ENCODE data around the gene BASP1. TPM values are rescaled to one million over a fixed set of nuclear protein-coding genes. Genes with fewer than 3 reads are reported as not detected.
"Not testable (repeated sequence)": the region's sequence is repeated elsewhere in the genome, so short reads cannot be mapped to it uniquely, and the experiment has no call there.

BASP1 gene
- total RNA-seq, 2 experiments from 2014 or later = 0.13 TPM; not detected in 1

DNA sequence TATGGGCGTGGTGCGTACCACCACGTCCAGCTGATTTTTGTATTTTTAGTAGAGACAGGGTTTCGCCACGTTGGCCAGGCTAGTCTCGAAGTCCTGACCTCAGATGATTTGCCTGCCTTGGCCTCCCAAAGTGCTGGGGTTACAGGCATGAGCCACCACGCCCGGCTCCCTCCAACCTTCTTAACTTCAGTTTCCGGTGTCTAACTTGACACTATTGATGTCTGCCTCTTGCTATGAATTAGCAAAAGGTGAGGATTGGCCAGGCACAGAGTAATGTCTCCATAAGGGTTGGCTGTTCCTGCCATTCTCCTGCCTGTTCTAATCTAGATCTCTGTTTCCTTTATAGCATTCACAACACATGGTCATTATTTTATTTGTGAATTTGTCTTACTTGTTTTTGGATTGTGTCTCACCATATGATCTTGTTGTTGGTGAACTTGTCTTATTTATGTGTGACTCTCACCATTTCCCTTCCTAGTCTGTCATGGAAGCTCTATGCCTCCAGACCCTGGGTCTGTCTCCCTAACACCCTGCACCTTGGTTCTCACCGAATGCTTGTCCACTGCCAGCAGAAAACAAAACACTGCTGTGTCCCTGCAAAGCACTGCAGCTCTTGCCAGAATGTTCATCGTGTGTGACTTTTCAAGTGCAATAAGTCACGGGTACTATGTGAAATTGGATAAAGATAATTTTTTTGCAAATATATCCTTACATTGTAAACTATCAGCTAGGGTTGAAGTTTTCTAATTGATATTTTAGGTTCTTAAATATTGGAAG, 26.0 kb downstream of the BASP1 start:
- CTCF ChIA-PET = no interaction called here
- POLR2A ChIA-PET = no interaction called here

GRCh38 chr5:17249029-17249634, 31.7 kb downstream of the BASP1 start:
- ChIA-PET CTCF (no interaction called here), POLR2A (no interaction called here)

DNA sequence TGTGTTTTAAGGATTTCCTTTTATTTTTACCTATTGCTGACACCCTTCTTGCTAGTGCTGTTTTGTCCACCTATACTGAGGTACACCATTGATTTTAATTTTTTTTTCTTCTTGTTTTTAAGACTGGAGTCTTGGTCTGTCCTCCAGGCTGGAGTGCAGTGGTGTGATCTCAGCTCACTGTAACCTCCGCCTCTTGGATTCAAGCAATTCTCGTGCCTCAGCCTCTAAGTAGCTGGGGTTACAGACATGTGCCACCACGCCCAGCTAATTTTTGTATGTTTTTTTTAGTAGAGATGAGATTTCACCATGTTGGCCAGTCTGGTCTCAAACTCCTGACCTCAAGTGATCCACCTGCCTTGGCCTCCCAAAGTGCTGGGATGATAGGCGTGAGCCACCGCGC, 32.4 kb downstream of the BASP1 start:
- CTCF ChIA-PET, POLR2A ChIA-PET: not testable (repeated sequence)

- ChIA-PET POLR2A (no interaction called here), CTCF (interaction anchor here (1.2 kb wide), 1 partner anchor 27 kb away, joined by 3 read pairs; no protein-coding TSS in a partner anchor)
These were observed 35.1 kb downstream of the BASP1 start for GRCh38 chr5:17252543-17252942.

- ChIA-PET CTCF (no interaction called here), POLR2A (no interaction called here)
These were observed 38.1 kb downstream of the BASP1 start for GRCh38 chr5:17255471-17256021.

DNA sequence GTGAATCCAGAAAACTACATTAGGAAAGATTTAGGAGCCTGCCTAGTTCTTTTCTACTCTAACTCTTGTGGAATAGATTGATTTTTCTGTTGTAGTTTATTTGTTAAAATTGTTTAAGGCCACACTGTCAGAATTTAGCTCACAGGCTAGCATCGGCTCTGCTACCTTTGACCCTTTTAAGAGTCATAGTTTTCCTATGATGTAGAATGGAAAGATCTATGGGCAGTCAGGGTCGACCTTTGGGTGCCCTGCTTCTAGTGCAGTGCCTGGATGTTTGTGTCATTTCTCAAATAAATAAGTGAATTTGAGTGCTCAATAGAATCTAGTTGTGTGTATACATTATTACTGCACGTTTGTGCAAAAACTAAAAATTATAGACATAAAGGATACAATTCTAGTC, 38.7 kb downstream of the BASP1 start:
- ChIA-PET CTCF (no interaction called here), POLR2A (no interaction called here)

- ChIA-PET POLR2A (no interaction called here), CTCF (no interaction called here)
These were observed 39.4 kb downstream of the BASP1 start for GRCh38 chr5:17256839-17257238.

GRCh38 chr5:17257705-17258273, 40.4 kb downstream of the BASP1 start:
- POLR2A ChIA-PET = no interaction called here
- CTCF ChIA-PET = no interaction called here

DNA sequence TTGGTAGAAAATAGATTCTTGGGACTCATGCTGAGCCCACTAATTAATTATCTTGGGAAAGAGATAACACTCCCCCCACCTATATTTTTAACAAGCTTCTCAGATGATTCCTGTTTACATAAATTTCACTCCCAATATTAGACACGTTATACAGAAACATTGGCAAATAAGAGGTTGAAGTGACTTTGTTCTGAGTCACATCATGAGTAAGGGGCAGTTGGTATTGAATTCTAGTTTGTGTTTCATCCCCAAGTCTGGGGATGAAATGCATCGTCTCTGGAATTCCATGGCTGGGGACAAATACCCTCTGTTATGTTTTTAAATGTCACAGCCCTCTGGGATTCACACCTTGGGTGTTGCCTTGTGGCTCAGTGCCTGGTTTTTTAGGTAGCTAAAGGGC, 41.0 kb downstream of the BASP1 start:
- ChIA-PET POLR2A (no interaction called here), CTCF (no interaction called here)

DNA sequence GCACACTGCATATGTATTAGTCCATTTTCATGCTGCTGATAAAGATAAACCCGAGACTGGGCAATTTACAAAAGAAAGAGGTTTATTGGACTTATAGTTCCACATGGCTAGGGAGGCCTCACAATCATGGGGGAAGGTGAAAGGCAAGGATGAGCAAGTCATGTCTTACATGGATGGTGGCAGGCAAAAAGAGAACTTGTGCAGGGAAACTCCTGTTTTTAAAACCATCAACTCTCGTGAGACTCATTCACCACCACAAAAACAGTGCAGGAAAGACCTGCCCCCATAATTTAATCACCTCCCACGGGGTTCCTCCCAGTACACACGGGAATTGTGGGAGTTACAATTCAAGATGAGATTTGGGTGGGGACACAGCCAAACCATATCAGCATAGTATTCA, 41.6 kb downstream of the BASP1 start:
- POLR2A ChIA-PET, CTCF ChIA-PET: not testable (repeated sequence)

DNA sequence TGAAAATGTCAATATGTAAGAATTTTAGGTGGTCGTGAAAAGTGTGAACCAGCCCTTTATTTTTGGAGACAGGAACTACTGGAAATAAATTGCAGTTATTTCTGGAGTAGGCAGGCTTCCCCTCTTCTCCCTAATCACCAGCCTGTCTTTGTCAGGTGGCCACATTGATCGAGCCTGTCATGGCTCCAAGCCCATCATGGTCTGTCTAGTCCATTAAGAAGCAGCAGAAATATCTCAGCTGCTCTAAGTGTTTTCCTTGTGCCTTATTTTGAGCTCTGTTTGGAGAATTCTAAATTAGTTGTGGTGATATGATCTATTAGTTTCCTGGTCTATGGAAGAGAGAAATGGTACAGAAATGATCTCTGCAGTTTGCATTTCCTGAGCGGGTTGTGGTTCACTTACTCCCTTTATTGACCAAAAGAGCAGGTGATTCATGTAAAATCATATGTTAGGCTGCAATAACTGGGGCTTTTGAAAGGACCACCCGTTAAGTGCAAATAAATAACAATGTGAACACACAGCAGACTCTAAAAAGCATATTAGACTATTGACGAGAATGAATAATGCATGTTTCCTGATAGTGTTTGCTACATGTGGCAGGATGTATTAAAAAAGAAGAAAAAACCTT, 42.3 kb downstream of the BASP1 start:
- POLR2A ChIA-PET = no interaction called here
- CTCF ChIA-PET = no interaction called here

DNA sequence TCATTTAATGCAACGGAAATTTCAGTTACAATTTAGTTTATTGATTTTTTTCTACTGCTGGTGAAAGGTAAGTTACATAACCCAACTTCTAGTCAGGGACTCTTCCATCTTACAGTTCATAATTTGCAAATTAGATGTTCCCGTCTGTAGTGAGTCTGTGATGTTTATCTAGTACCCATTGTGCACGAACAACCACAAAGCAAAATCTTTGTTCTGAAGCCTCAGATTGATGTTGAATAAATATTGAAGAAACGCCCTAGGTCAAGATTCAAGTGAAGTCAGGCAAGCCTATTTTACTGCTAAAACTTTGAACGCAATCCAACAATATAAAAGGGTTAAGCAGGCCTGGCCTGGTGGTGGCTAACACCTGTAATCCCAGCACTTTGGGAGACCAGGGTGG, 43.1 kb downstream of the BASP1 start:
- POLR2A ChIA-PET = no interaction called here
- CTCF ChIA-PET = no interaction called here

GRCh38 chr5:17261075-17261474, 43.6 kb downstream of the BASP1 start:
- POLR2A ChIA-PET = no interaction called here
- CTCF ChIA-PET = no interaction called here

DNA sequence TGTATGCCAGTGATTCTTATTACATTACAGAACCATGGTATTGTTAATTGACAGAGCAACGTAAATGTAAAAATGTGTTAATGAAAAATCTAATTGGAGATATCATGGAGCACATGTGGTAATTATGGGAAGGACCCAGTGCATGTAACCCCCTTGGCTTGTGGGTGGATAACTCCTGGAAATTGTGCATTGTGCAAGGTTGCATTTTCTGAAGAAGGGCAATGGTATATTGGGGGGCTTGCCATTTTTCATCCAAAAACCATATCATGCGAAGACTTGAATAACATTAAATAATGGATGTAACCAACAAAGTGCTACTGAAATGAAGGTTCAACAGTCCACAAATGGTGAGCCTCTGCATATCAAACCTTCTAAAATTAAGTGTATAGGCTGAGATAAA, 47.6 kb downstream of the BASP1 start:
- ChIA-PET POLR2A (no interaction called here), CTCF (no interaction called here)

DNA sequence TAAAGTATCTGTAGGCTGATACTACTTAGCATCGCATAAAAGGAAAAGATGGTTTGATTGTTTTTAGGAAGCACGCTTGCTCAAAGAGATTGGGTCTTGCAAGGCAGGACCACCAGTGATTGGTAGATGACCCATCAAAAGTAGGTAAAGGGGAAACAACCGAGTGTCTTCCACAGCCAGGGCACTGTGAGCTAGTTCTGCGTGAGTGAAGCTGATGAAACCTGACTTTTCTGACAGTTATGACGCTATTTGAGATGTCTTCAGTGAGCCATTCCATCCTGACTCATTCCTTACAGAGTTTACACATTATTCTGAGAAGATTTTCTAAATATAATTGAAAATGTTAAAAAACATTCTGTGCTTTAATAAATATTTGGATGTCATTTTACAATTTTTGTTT, 49.7 kb downstream of the BASP1 start:
- ChIA-PET POLR2A (no interaction called here), CTCF (no interaction called here)

DNA sequence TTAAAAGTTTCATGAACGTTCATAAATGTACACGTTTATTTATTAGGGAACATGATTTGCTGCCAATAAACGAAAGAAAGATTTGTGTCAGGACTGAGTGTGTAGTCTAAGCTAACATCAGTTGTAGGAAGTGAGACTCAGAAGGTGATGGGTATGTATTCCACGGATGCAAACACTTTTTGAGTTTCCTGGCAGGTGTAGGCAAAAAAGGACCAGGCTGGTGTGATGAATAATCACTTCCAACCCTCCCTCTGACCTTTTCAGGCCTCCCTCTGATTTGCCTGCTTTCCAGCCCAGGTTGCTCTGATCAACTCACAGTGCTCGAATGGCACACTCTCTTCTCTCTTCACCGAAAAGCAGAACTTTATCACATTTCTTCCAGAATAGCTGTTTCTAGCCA, 51.8 kb downstream of the BASP1 start:
- ChIA-PET POLR2A (no interaction called here), CTCF (no interaction called here)

- ChIA-PET CTCF (no interaction called here), POLR2A (no interaction called here)
These were observed 54.7 kb downstream of the BASP1 start for GRCh38 chr5:17272111-17272510.

- POLR2A ChIA-PET = no interaction called here
- CTCF ChIA-PET = no interaction called here
These were observed 58.1 kb downstream of the BASP1 start for GRCh38 chr5:17275289-17276158.

DNA sequence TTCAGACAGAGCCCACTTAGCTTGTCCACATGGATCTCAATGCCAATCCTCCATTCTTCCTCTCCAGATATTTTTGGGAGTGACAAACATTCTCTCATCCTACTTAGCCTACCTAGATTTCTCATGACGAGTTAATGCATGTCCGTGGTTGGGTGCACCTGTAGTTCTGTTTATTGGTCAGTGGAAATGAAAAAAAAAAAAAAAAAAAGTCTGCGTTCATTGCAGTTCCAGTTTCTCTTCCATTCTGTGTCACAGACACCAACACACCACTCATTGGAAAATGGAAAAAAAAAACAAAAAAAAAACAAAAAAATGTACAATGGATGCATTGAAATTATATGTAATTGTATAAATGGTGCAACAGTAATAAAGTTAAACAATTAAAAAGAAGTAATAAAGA, 59.0 kb downstream of the BASP1 start:
- ChIA-PET POLR2A (no interaction called here), CTCF (no interaction called here)

GRCh38 chr5:17277907-17278306, 60.5 kb downstream of the BASP1 start:
- CTCF ChIA-PET = no interaction called here

More at GRCh38 chr5:17277907-17278306, 60.5 kb downstream of the BASP1 start:
- POLR2A ChIA-PET = no interaction called here

All from activated CD8-positive, alpha-beta memory T cell treated with anti-CD3 and anti-CD28 coated beads for 36 hours (primary cell).